ENCODE measurements around the gene ST3GAL5.

GRCh38 chr2:85799215-85799956 is 89.4 kb downstream of the ST3GAL5 start:
- TF ChIP-seq POLR2A (IDR thresholded peaks at IDR 0.05) = no peak
- TF ChIP-seq POLR2AphosphoS5 (IDR thresholded peaks at IDR 0.05) = no peak
- no peak for TF ChIP-seq CTCF (IDR thresholded peaks at IDR 0.05)
